ENCODE data around the gene TBC1D1. TPM values are rescaled to one million over a fixed set of nuclear protein-coding genes. Genes with fewer than 3 reads are reported as not detected.

TBC1D1 gene, protein sequence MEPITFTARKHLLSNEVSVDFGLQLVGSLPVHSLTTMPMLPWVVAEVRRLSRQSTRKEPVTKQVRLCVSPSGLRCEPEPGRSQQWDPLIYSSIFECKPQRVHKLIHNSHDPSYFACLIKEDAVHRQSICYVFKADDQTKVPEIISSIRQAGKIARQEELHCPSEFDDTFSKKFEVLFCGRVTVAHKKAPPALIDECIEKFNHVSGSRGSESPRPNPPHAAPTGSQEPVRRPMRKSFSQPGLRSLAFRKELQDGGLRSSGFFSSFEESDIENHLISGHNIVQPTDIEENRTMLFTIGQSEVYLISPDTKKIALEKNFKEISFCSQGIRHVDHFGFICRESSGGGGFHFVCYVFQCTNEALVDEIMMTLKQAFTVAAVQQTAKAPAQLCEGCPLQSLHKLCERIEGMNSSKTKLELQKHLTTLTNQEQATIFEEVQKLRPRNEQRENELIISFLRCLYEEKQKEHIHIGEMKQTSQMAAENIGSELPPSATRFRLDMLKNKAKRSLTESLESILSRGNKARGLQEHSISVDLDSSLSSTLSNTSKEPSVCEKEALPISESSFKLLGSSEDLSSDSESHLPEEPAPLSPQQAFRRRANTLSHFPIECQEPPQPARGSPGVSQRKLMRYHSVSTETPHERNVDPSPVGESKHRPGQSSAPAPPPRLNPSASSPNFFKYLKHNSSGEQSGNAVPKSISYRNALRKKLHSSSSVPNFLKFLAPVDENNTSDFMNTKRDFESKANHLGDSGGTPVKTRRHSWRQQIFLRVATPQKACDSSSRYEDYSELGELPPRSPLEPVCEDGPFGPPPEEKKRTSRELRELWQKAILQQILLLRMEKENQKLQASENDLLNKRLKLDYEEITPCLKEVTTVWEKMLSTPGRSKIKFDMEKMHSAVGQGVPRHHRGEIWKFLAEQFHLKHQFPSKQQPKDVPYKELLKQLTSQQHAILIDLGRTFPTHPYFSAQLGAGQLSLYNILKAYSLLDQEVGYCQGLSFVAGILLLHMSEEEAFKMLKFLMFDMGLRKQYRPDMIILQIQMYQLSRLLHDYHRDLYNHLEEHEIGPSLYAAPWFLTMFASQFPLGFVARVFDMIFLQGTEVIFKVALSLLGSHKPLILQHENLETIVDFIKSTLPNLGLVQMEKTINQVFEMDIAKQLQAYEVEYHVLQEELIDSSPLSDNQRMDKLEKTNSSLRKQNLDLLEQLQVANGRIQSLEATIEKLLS (N-terminal part only)
- total RNA-seq = 135 and 187 TPM in 2 replicates

DNA sequence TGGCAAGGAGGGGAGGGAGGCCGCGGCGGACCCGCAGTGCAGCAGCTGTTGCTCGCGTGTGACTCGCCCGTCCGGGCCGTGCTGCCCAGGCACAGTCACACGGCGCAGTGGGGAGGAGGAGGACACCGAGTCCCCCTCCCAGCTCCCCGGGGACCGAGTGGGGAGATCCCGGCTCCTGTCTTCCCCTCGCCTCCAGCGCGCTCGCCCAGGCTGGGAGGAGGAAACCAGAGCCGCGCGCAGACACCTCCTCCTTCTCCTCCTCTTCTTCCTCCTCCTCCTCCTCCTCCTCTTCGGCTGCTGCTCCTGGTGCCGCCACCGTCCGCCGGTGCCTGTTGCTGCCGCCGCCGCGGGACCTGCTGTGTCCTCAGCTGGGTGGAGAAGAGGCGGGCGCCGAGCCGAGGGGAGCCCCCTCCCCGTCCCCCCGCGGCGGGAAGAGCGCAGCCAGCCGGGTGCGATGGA, at the start of gene TBC1D1:
Gene TBC1D1, plus strand, starts transcription at position 284 of the 459 bp plus-strand sequence. CDS start 11,012 bp downstream, outside the sequence.

DNA sequence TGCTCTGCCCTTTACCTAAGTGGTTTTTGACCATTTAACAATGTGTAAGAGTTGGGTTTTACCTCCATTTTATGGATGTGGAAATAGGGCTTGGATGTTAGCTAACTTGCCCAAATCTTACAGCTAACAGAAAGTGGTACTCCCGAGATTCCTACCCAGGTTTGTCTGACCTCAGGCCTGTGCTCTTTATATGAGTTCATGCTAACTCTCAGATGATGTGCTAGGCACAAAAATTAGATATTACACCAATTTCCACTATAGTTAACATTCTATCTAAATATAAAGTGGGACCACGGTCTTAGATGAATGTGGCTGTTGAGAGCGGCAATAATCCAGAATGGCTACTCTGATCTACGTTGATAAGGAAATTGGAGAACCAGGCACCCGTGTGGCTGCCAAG, 69.2 kb downstream of the TBC1D1 start, which contains the start of gene PTTG2:
Gene PTTG2, plus strand, starts transcription at position 301 of the 400 bp plus-strand sequence. Its CDS starts 37 bp downstream, at position 338.

Other genes starting within 250 kb of the TBC1D1 start
- gene RELL1, start 204.7 kb upstream of the TBC1D1 start, total RNA-seq = 52.3 and 58.1 TPM in 2 replicates
- gene PGM2, start 64.4 kb upstream of the TBC1D1 start, total RNA-seq = 13.6 and 24.6 TPM in 2 replicates
- gene PTTG2, start 69.3 kb downstream of the TBC1D1 start, total RNA-seq = not detected in 2 replicates